ENCODE measurements around the gene B3GNT5. TPM values are rescaled to one million over a fixed set of nuclear protein-coding genes. Genes with fewer than 3 reads are reported as not detected.

B3GNT5 gene
- total RNA-seq, 1 donor from 2014 or later: 25.0 TPM

GRCh38 chr3:183296944-183297343 is 43.9 kb downstream of the B3GNT5 start:
- intact Hi-C loops (cut with micrococcal nuclease): no loop called here
- H3K4me3 Mint-ChIP-seq: no peak overlapping the region
- no peak overlapping the region for H3K27ac Mint-ChIP-seq
- peaks cover 9% of the 10 kb centered on the region for H3K4me1 Mint-ChIP-seq
- H3K9me3 Mint-ChIP-seq: no peaks in the 10 kb centered on the region
- peaks cover 7% of the 10 kb centered on the region for H3K36me3 Mint-ChIP-seq (ENCODE audit: low read depth)
- H3K27me3 Mint-ChIP-seq: no peaks in the 10 kb centered on the region
- no peak for DNase-seq

- H3K9me3 Mint-ChIP-seq: no peaks in the 10 kb centered on the region
- no peak overlapping the region for H3K4me3 Mint-ChIP-seq
- H3K36me3 Mint-ChIP-seq (ENCODE audit: low read depth): peaks cover 7% of the 10 kb centered on the region
- intact Hi-C loops (cut with micrococcal nuclease): no loop called here
- H3K27me3 Mint-ChIP-seq: no peaks in the 10 kb centered on the region
- no peak for DNase-seq
- H3K4me1 Mint-ChIP-seq: peaks cover 17% of the 10 kb centered on the region
- no peak overlapping the region for H3K27ac Mint-ChIP-seq
Measured at GRCh38 chr3:183298701-183299153, 45.7 kb downstream of the B3GNT5 start.

GRCh38 chr3:183299976-183300375 is 46.9 kb downstream of the B3GNT5 start:
- intact Hi-C loops (cut with micrococcal nuclease): no loop called here
- Mint-ChIP-seq H3K4me1 (peaks cover 17% of the 10 kb centered on the region), H3K27ac (no peak overlapping the region), H3K27me3 (no peaks in the 10 kb centered on the region), H3K36me3 (ENCODE audit: low read depth) (peaks cover 6% of the 10 kb centered on the region), H3K9me3 (no peaks in the 10 kb centered on the region), H3K4me3 (no peak overlapping the region)
- DNase-seq: no peak

DNA sequence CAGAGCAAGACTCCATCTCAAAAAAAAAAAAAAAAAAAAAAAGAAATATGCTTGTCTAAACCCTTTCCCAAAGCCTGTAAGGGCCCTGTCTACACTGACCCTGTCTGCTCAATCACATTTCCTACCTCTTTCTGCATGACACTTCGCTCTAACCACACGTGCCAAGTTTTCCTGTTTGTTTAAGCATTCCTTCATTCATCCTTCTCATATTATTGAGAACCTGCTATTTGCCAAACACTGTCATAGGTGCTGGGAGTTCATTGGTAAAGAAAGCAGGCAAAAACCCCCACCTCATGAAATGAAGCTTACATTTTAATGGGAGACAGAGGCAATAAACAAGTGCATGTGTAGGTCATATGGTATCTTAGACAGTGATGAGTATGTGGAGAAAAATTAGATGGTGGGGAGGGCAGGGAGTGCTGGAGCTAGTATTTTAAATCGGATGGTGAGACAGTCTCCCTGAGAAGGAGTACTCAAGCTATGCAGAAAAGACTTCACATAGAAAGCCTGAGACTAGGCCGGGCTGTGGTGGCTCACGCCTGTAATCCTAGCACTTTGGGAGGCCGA is 48.0 kb downstream of the B3GNT5 start:
- H3K4me3 Mint-ChIP-seq: no peak overlapping the region
- H3K9me3 Mint-ChIP-seq: no peaks in the 10 kb centered on the region
- H3K27me3 Mint-ChIP-seq: no peaks in the 10 kb centered on the region
- intact Hi-C loops (cut with micrococcal nuclease): no loop called here
- peaks cover 17% of the 10 kb centered on the region for H3K4me1 Mint-ChIP-seq
- no peak for DNase-seq
- H3K27ac Mint-ChIP-seq: no peak overlapping the region
- H3K36me3 Mint-ChIP-seq (ENCODE audit: low read depth): peaks cover 3% of the 10 kb centered on the region

DNA sequence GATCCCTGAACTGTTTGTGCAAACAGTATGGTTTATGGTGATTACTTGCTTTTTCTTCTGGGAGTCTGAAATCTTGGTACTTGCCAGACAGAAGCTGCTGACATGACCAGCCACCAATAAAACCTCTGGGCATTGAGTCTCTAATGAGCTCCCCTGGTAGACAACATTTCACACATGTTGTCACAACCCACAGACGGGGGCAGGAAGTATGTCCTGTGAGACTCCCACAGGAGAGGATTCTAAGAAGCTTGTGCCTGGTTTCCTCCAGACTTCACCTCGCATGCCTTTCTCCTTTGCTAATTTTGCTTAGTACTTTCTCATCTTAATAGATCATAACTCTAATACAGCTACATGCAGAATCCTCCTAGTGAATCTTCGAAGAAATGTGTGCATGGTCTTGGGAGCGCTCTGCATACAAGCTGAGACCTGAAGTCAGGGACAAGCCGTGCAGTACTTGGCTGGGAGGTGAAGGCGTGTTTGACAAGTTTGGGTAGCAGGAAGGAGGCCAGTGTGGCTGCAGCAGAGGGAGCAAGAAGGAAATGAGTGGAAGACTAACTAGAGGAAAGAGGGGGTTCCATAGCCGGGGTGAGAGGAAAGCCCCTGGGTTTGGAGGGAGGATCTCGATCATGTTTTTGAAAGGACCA is 49.0 kb downstream of the B3GNT5 start:
- peak; percentile 64 for DNase-seq
- no peaks in the 10 kb centered on the region for H3K27me3 Mint-ChIP-seq
- H3K4me3 Mint-ChIP-seq: peak overlapping the region; percentile 2
- intact Hi-C loops (cut with micrococcal nuclease): no loop called here
- peaks cover 3% of the 10 kb centered on the region for H3K36me3 Mint-ChIP-seq (ENCODE audit: low read depth)
- H3K9me3 Mint-ChIP-seq: no peaks in the 10 kb centered on the region
- H3K27ac Mint-ChIP-seq: no peak overlapping the region
- H3K4me1 Mint-ChIP-seq: peaks cover 26% of the 10 kb centered on the region

- Mint-ChIP-seq H3K4me3 (no peak overlapping the region), H3K27ac (no peak overlapping the region), H3K36me3 (ENCODE audit: low read depth) (peaks cover 3% of the 10 kb centered on the region), H3K9me3 (no peaks in the 10 kb centered on the region), H3K27me3 (no peaks in the 10 kb centered on the region), H3K4me1 (peaks cover 38% of the 10 kb centered on the region)
- intact Hi-C loops (cut with micrococcal nuclease): no loop called here
- DNase-seq: no peak
Measured at GRCh38 chr3:183303690-183304089, 50.6 kb downstream of the B3GNT5 start.

DNA sequence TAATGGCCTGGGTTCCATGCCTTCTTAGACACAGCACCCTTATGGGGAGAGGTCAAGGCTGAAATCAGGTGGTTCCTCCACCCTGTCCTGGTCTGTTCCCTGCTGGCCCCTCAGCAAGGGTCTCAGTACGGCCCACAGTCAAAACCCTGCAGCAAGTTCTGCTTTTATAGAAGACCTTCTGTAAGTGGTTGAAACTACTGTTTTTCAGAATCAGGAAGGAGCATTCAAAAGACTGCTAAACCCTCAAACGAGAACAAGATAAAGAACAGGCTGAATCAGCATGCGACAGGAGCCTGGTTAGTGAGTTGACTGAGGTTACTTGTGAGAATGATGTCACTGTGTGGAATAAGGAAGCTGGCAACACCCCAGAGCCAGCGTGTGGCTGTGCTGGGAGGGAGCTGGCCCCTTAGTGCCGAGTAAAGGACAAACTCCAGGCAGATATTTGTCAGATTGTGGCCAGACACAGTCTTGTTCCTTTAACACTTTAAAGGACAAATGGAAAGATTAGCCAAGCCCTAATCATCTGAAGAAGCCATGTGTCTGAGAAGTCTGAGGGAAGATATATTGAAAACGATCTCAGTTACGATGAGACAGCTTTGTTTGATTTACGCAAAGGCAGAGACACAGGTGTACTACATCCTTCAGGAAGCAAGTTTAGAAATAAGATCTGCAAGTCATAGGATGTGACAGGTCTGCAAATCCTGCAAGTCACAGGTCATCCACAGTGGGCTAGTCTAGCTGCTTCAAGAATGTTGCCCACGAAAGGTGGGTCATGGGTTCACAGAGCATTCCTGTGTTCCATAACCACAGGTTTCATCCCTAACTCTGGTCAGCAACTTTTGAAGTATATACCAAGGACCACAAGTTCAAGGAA is 54.0 kb downstream of the B3GNT5 start:
- intact Hi-C loops (cut with micrococcal nuclease): loop anchor here (1.0 to 5.0 kb wide), 4 partner anchors 21 to 75 kb away; no protein-coding TSS in a partner anchor
- H3K27me3 Mint-ChIP-seq: no peaks in the 10 kb centered on the region
- peak overlapping the region; percentile 65 for H3K27ac Mint-ChIP-seq
- no peaks in the 10 kb centered on the region for H3K9me3 Mint-ChIP-seq
- H3K4me3 Mint-ChIP-seq: peak overlapping the region; percentile 20
- H3K4me1 Mint-ChIP-seq: peaks cover 28% of the 10 kb centered on the region
- peak; percentile 79 for DNase-seq
- peaks cover 7% of the 10 kb centered on the region for H3K36me3 Mint-ChIP-seq (ENCODE audit: low read depth)

DNA sequence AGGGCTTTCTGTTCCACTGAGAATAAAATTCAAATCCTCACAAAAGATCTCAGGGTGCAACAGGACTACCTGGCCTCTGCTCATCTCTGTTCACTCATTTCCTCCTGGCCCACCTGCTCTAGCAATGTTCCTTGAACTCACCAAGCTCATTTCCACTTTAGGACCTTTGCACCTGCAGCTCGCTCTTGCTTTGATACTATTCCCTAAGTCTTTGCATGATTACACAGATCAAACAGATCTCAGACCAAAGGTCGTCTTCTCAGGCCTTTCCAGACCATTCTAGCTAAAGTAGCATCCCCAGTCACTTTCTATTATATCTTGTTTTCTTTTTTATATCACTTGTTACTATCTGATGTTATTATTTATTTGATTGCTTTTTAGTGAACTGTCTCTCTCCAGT is 54.7 kb downstream of the B3GNT5 start:
- Mint-ChIP-seq H3K27ac (no peak overlapping the region), H3K27me3 (no peaks in the 10 kb centered on the region), H3K4me1 (peaks cover 26% of the 10 kb centered on the region), H3K36me3 (ENCODE audit: low read depth) (peaks cover 7% of the 10 kb centered on the region), H3K9me3 (no peaks in the 10 kb centered on the region), H3K4me3 (no peak overlapping the region)
- DNase-seq: no peak
- intact Hi-C loops (cut with micrococcal nuclease): loop anchor here (1.0 to 5.0 kb wide), 4 partner anchors 21 to 75 kb away; no protein-coding TSS in a partner anchor

- Mint-ChIP-seq H3K4me3 (no peak overlapping the region), H3K4me1 (peaks cover 29% of the 10 kb centered on the region), H3K36me3 (ENCODE audit: low read depth) (peaks cover 10% of the 10 kb centered on the region), H3K9me3 (no peaks in the 10 kb centered on the region), H3K27ac (no peak overlapping the region), H3K27me3 (no peaks in the 10 kb centered on the region)
- DNase-seq: no peak
- intact Hi-C loops (cut with micrococcal nuclease): loop anchor here (5.0 kb wide), 2 partner anchors 59 to 74 kb away; no protein-coding TSS in a partner anchor
Measured at GRCh38 chr3:183308751-183309150, 55.7 kb downstream of the B3GNT5 start.

- DNase-seq: no peak
- H3K36me3 Mint-ChIP-seq (ENCODE audit: low read depth): peaks cover 10% of the 10 kb centered on the region
- H3K4me1 Mint-ChIP-seq: peaks cover 29% of the 10 kb centered on the region
- no peaks in the 10 kb centered on the region for H3K9me3 Mint-ChIP-seq
- no peaks in the 10 kb centered on the region for H3K27me3 Mint-ChIP-seq
- H3K4me3 Mint-ChIP-seq: no peak overlapping the region
- intact Hi-C loops (cut with micrococcal nuclease): loop anchor here (5.0 kb wide), 2 partner anchors 58 to 73 kb away; no protein-coding TSS in a partner anchor
- no peak overlapping the region for H3K27ac Mint-ChIP-seq
Measured at GRCh38 chr3:183309276-183309675, 56.2 kb downstream of the B3GNT5 start.

DNA sequence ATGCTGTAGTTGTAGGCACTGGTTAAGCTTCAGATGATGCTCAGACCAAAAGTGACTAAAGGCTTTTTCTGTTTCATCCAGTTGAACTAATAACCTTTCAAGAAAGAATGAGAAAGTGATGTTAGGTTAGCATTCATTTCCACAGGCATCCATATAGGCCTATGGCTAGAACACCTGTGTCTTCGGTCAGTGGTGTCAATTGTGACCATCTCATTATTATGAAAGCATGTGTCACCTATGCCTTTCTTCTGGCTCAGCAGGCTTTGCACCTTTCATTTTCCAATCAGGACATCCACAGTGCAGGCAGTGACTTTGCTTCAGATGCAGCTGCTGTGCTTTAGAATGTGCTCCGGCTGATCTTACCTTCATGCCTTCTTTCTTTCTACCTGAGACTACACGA is 57.9 kb downstream of the B3GNT5 start:
- no peak for DNase-seq
- H3K27ac Mint-ChIP-seq: no peak overlapping the region
- no peaks in the 10 kb centered on the region for H3K27me3 Mint-ChIP-seq
- H3K9me3 Mint-ChIP-seq: no peaks in the 10 kb centered on the region
- H3K36me3 Mint-ChIP-seq (ENCODE audit: low read depth): peaks cover 10% of the 10 kb centered on the region
- no peak overlapping the region for H3K4me3 Mint-ChIP-seq
- intact Hi-C loops (cut with micrococcal nuclease): no loop called here
- H3K4me1 Mint-ChIP-seq: peaks cover 29% of the 10 kb centered on the region

GRCh38 chr3:183312433-183312832 is 59.4 kb downstream of the B3GNT5 start:
- Mint-ChIP-seq H3K4me3 (no peak overlapping the region), H3K27me3 (no peaks in the 10 kb centered on the region), H3K9me3 (no peaks in the 10 kb centered on the region), H3K4me1 (peaks cover 16% of the 10 kb centered on the region), H3K27ac (no peak overlapping the region), H3K36me3 (ENCODE audit: low read depth) (peaks cover 10% of the 10 kb centered on the region)
- intact Hi-C loops (cut with micrococcal nuclease): no loop called here
- DNase-seq: no peak

GRCh38 chr3:183313351-183313750 is 60.3 kb downstream of the B3GNT5 start:
- no peaks in the 10 kb centered on the region for H3K9me3 Mint-ChIP-seq
- H3K27ac Mint-ChIP-seq: no peak overlapping the region
- intact Hi-C loops (cut with micrococcal nuclease): no loop called here
- H3K36me3 Mint-ChIP-seq (ENCODE audit: low read depth): peaks cover 13% of the 10 kb centered on the region
- H3K4me3 Mint-ChIP-seq: no peak overlapping the region
- peaks cover 12% of the 10 kb centered on the region for H3K4me1 Mint-ChIP-seq
- DNase-seq: no peak
- no peaks in the 10 kb centered on the region for H3K27me3 Mint-ChIP-seq

GRCh38 chr3:183313764-183314163 is 60.7 kb downstream of the B3GNT5 start:
- intact Hi-C loops (cut with micrococcal nuclease): no loop called here
- H3K4me1 Mint-ChIP-seq: peaks cover 12% of the 10 kb centered on the region
- H3K36me3 Mint-ChIP-seq (ENCODE audit: low read depth): peaks cover 13% of the 10 kb centered on the region
- H3K27ac Mint-ChIP-seq: no peak overlapping the region
- H3K9me3 Mint-ChIP-seq: no peaks in the 10 kb centered on the region
- DNase-seq: no peak
- H3K27me3 Mint-ChIP-seq: no peaks in the 10 kb centered on the region
- no peak overlapping the region for H3K4me3 Mint-ChIP-seq

Data from activated CD4-positive, alpha-beta T cell treated with anti-CD3 and anti-CD28 coated beads, Interleukin-2, amount 10 ng/mL, durations not matched to agents 24 days and 14 days (primary cell).